NCI-H2171 treated with DMSO at 0.1 percent for 48 hours (cell line): ENCODE measurements around the gene PCDHB12.
A peak's percentile ranks its signal among the peaks of the same experiment; 100 is the strongest.
"Not testable (repeated sequence)": the region's sequence is repeated elsewhere in the genome, so short reads cannot be mapped to it uniquely, and the experiment has no call there.

Experiments
- DNase-seq: peaks from one replicate; lab custom pipeline; 2025; lab: John Stamatoyannopoulos, UW

PCDHB12 gene

DNA sequence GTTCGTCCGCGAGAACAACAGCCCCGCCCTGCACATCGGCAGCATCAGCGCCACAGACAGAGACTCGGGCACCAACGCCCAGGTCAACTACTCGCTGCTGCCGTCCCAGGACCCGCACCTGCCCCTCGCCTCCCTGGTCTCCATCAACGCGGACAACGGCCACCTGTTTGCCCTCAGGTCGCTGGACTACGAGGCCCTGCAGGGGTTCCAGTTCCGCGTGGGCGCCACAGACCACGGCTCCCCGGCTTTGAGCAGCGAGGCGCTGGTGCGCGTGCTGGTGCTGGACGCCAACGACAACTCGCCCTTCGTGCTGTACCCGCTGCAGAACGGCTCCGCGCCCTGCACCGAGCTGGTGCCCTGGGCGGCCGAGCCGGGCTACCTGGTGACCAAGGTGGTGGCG is 1.8 kb downstream of the PCDHB12 start:
- DNase-seq, result not testable (repeated sequence)

DNA sequence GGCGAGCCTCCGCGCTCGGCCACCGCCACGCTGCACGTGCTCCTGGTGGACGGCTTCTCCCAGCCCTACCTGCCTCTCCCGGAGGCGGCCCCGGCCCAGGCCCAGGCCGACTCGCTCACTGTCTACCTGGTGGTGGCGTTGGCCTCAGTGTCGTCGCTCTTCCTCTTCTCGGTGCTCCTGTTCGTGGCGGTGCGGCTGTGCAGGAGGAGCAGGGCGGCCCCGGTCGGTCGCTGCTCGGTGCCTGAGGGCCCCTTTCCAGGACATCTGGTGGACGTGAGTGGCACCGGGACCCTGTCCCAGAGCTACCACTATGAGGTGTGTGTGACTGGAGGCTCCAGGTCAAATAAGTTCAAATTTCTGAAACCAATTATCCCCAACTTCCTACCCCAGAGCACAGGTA is 2.3 kb downstream of the PCDHB12 start:
- not testable (repeated sequence) for DNase-seq

DNA sequence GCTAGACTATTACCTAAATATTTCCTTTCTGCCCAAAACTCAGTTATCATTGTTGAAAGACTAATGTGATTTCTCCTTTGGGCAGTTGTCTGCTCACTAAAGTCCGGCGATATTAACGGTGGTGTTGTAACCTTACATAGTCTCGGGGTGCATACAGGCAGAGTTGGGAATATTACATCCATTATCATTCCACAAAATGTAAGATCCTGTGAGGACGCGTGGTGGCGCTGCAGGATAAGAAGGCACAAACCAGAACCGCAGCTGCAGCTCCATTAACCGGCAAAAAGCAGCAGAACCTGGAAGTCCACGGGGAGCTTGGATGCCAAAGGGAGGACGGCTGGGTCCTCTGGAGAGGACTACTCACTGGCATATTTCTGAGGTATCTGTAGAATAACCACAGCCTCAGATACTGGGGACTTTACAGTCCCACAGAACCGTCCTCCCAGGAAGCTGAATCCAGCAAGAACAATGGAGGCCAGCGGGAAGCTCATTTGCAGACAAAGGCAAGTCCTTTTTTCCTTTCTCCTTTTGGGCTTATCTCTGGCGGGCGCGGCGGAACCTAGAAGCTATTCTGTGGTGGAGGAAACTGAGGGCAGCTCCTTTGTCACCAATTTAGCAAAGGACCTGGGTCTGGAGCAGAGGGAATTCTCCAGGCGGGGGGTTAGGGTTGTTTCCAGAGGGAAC is 5.3 kb downstream of the PCDHB12 start, which contains the start of gene PCDHB13:
PCDHB13 (plus strand) TSS at position 264 of the 684 bp plus-strand sequence; CDS start at position 469, 205 bp downstream.
- not testable (repeated sequence) for DNase-seq

DNA sequence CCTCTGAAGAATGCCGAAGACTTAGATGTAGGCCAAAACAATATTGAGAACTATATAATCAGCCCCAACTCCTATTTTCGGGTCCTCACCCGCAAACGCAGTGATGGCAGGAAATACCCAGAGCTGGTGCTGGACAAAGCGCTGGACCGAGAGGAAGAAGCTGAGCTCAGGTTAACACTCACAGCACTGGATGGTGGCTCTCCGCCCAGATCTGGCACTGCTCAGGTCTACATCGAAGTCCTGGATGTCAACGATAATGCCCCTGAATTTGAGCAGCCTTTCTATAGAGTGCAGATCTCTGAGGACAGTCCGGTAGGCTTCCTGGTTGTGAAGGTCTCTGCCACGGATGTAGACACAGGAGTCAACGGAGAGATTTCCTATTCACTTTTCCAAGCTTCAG is 6.1 kb downstream of the PCDHB12 start:
- DNase-seq, result not testable (repeated sequence)

DNA sequence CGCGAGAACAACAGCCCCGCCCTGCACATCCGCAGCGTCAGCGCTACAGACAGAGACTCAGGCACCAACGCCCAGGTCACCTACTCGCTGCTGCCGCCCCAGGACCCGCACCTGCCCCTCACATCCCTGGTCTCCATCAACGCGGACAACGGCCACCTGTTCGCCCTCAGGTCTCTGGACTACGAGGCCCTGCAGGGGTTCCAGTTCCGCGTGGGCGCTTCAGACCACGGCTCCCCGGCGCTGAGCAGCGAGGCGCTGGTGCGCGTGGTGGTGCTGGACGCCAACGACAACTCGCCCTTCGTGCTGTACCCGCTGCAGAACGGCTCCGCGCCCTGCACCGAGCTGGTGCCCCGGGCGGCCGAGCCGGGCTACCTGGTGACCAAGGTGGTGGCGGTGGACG is 7.0 kb downstream of the PCDHB12 start:
- DNase-seq, result not testable (repeated sequence)

DNA sequence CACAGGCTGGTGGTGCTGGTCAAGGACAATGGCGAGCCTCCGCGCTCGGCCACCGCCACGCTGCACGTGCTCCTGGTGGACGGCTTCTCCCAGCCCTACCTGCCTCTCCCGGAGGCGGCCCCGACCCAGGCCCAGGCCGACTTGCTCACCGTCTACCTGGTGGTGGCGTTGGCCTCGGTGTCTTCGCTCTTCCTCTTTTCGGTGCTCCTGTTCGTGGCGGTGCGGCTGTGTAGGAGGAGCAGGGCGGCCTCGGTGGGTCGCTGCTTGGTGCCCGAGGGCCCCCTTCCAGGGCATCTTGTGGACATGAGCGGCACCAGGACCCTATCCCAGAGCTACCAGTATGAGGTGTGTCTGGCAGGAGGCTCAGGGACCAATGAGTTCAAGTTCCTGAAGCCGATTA is 7.5 kb downstream of the PCDHB12 start:
- DNase-seq, result not testable (repeated sequence)

DNA sequence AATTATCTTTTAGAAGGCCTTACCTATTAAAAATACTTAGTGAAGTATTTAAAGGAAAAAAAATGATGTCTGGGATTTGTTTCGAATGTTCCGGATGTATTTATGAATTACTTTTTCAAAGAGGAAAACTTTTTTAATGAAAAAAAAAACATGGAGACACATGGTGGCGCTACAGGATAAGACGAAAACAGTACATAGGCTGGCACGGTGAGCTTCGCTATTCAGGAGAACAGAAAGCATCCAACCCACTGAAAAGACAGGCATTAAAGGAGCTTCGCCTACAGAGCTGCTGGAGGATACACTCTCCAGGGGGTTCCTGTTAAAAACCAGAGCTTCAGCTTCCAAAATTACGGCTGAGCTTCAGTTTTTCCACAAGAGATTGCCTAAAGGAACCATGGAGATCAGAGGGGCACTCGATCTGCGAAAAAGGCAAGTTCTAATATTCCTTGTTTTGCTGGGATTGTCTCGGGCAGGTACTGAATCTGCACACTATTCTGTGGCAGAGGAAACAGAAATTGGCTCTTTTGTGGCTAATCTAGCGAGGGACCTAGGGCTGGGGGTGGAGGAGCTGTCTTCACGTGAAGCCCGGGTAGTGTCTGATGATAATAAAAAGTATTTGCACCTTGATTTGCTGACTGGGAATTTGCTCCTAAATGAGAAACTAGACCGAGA is 14.7 kb downstream of the PCDHB12 start, which contains the start of gene PCDHB14:
PCDHB14 (plus strand) TSS at position 232 of the 672 bp plus-strand sequence; CDS start at position 395, 163 bp downstream.
- peak; percentile 52 for DNase-seq

DNA sequence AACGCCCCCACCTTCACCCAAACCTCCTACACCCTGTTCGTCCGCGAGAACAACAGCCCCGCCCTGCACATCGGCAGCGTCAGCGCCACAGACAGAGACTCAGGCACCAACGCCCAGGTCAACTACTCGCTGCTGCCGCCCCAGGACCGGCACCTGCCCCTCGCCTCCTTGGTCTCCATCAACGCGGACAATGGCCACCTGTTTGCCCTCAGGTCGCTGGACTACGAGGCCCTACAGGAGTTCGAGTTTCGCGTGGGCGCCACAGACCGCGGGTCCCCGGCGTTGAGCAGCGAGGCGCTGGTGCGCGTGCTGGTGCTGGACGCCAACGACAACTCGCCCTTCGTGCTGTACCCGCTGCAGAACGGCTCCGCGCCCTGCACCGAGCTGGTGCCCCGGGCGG is 16.3 kb downstream of the PCDHB12 start:
- DNase-seq, result not testable (repeated sequence)

DNA sequence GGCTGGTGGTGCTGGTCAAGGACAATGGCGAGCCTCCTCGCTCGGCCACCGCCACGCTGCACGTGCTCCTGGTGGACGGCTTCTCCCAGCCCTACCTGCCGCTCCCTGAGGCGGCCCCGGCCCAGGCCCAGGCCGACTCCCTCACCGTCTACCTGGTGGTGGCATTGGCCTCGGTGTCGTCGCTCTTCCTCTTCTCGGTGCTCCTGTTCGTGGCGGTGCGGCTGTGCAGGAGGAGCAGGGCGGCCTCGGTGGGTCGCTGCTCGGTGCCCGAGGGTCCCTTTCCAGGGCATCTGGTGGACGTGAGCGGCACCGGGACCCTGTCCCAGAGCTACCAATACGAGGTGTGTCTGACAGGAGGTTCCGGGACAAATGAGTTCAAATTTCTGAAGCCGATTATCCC is 16.9 kb downstream of the PCDHB12 start:
- not testable (repeated sequence) for DNase-seq

DNA sequence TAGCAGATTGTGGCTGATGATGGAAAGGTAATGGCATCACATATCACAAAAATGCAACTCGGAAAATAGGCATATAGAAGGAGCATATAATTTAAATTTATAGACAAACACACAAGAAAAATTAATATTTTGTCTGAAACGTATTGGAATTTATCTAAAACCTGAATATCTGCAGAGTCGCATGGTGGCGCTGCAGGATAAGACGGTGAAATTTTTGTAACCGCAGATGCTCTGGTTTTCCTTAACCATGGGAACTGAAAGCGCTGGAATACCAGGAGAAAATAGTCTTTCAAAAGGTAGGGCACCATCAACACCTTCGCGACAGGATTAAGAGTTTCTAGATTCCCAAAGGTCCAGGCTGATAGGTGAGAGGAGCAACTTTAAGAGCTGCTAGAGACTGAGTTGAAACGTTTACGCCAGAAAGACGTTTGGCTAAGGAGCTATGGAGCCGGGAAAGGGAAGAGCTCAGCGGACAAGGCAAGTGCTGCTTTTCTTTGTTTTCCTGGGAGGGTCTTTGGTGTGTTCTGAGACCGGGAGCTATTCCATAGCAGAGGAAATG is 25.7 kb downstream of the PCDHB12 start:
- DNase-seq, result no peak

DNA sequence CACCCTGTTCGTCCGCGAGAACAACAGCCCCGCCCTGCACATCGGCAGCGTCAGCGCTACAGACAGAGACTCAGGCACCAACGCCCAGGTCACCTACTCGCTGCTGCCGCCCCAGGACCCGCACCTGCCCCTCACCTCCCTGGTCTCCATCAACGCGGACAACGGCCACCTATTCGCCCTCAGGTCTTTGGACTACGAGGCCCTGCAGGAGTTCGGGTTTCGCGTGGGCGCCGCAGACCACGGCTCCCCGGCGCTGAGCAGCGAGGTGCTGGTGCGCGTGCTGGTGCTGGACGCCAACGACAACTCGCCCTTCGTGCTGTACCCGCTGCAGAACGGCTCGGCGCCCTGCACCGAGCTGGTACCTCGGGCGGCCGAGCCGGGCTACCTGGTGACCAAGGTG is 27.4 kb downstream of the PCDHB12 start:
- not testable (repeated sequence) for DNase-seq

DNA sequence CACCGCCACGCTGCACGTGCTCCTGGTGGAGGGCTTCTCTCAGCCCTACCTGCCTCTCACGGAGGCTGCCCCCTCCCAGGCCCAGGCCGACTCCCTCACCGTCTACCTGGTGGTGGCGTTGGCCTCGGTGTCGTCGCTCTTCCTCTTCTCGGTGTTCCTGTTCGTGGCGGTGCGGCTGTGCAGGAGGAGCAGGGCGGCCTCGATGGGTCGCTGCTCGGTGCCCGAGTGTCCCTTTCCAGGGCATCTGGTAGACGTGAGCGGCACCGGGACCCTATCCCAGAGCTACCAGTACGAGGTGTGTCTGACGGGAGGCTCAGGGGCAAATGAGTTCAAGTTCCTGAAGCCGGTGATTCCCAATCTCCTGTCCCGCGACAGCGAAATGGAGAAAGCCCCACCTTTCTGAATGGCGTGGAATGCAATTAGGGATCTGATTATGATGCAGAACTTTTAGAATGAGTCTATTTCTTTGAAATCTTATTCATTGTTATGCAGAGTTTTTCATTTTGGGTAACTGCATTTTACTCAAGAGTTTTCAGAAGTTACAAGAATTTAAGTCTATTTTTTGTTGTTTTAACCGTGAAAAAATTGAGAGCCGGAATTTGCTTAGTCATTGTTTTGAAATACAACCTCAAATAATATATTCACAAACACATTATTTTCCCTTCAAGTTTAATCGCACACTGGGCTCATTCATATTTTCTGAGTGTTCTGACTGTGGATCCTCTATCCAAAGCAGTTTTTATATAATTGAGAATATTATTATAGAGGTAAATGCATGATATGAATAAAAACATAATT is 28.2 kb downstream of the PCDHB12 start:
- DNase-seq, result no peak

DNA sequence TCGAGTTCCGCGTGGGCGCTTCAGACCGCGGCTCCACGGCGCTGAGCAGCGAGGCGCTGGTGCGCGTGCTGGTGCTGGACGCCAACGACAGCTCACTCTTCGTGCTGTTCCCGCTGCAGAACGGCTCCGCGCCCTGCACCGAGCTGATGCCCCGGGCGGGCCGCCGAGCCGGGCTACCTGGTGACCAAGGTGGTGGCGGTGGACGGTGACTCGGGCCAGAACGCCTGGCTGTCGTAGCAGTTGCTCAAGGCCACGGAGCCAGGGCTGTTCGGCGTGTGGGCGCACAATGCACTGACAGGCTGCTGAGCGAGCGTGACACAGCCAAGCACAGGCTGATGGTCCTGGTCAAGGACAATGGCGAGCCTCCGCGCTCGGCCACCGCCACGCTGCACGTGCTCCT is 33.0 kb downstream of the PCDHB12 start:
- no peak for DNase-seq

DNA sequence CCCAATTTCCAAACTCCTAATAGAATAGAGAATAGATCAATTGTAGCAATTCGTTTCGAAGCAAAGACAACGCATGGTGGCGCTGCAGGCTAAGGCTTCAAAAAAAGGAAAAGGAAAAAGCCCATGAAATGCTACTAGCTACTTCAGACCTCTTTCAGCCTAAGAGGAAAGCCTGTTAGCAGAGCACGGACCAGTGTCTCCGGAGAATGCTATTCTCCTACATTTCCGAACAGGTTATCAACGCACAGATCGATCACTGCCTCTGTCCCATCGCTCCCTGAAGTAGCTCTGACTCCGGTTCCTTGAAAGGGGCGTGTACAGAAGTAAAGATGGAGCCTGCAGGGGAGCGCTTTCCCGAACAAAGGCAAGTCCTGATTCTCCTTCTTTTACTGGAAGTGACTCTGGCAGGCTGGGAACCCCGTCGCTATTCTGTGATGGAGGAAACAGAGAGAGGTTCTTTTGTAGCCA is 36.8 kb downstream of the PCDHB12 start, which contains the start of gene PCDHB15:
PCDHB15 (plus strand) TSS at position 146 of the 468 bp plus-strand sequence; CDS start at position 330, 184 bp downstream.
- DNase-seq, result no peak

DNA sequence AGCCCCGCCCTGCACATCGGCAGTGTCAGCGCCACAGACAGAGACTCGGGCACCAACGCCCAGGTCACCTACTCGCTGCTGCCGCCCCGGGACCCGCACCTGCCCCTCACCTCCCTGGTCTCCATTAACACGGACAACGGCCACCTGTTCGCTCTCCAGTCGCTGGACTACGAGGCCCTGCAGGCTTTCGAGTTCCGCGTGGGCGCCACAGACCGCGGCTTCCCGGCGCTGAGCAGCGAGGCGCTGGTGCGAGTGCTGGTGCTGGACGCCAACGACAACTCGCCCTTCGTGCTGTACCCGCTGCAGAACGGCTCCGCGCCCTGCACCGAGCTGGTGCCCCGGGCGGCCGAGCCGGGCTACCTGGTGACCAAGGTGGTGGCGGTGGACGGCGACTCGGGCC is 38.5 kb downstream of the PCDHB12 start:
- not testable (repeated sequence) for DNase-seq

DNA sequence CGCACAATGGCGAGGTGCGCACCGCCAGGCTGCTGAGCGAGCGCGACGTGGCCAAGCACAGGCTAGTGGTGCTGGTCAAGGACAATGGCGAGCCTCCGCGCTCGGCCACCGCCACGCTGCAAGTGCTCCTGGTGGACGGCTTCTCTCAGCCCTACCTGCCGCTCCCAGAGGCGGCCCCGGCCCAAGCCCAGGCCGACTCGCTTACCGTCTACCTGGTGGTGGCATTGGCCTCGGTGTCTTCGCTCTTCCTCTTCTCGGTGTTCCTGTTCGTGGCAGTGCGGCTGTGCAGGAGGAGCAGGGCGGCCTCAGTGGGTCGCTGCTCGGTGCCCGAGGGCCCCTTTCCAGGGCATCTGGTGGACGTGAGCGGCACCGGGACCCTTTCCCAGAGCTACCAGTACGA is 38.9 kb downstream of the PCDHB12 start:
- DNase-seq, result not testable (repeated sequence)

DNA sequence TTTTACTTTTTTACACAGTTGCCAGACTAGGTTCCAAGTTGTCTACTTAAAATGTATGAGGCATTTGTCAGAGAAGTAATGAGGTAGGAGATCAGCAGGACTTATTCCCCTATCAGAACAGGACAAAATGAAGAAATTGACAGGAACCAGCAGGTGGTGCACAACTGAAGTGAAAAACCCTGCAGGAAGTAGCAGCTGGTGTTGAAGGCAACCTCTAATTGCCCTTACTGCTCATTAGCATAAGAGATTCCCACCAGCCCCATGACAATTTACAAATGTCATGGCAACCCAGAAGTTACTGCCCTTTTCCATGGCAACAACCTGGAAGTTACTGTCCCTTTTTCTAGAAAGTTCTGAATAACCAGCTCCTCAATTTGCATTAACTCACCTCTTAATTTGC is 42.1 kb downstream of the PCDHB12 start:
- DNase-seq, result peak; percentile 18

DNA sequence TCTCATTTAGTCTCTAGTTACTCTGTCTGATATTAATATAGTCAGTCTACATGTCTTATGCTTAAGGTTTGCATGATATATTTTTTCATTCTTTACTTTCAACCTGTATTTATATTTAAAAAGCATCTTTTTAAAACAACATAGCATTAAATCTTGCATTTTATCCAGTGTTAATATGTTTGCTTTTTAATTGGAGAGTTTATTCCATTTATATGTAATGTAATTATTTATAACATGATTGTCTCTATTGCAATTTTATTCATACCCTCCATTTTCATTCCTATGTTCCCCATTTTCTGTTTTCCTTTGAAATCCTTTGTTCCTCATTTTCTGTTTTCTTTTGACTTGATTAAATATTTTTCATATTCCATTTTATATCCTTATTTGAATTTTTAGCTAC is 49.9 kb downstream of the PCDHB12 start:
- DNase-seq, result no peak

DNA sequence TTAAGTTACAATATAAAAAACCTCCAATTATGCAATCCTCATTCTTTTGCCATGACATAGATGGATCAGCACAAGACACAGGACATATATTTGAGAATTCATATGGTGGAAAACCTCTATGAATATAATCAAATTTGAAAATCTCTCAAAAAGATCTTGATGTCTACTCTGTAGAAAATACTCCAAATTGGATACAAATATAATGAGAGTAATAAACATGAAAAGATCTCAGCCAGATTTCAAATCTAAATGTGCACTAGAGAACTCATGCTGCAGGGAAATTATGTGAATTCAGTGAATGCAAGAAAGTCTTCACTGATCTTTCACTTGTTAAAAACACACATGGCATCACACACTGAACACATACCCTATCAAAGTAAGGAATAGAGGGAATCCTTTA is 50.4 kb downstream of the PCDHB12 start:
- no peak for DNase-seq

DNA sequence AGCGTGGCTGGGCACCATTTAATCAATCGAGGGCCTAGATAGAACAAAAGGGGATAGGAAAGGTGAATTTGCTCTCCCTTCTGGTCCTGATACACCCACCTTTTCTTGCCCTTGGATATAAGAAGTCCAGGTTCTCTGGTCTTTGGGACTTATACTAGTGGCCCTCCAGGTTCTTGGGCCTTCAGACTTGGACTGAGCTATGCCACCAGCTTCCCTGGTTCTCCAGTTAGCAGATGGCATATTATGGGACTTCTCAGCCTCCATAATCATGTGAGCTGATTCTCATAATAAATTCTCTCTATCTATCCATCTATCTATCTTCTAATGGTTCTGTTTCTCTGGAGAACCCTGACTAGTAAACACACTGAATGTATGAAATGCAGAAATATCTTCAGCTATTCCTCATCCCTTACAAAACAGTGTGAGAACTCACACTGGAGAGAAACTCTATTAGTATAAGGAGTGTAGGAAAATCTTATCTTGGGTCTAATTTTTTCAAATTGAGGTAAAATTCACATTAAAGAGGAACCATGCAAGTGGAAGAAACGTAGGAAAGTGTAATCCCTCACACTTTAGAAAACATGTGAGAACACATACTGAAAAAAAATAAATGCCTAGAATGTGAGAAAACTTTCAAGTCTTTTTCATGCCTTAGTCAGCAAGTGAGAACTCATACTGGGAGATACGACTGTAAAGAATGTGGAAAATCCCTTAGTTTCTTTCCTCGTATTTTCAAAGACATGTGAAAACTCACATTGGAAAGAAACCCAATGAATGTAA is 52.1 kb downstream of the PCDHB12 start:
- peak; percentile 5 for DNase-seq

DNA sequence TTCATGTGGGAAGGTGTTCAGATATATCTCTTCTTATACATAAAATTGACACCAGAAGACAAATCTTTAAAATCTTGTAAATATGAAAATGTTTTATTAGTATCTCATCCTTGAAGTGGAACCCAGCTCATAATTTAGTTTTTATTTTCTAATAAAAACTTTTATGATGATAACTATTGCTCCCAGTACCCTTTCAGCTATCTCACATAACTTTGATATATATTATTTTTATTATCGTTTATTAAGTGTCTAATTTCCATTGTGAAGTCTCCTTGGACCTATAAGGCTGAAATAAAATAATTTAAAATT is 52.7 kb downstream of the PCDHB12 start:
- no peak for DNase-seq
